Subcutaneous abdominal adipose tissue (tissue), 5 donors: Measurements from ENCODE around the gene FBXO15.

ENCODE experiments used
- H3K27ac ChIP-seq: one replicate; pipeline ENCODE4 v1.7.0; 2013; ENCODE audit warnings: low read depth, mild to moderate bottlenecking, inconsistent platforms, low read length, moderate library complexity
- H3K27me3 ChIP-seq, 5 donors: one replicate each; pipeline ENCODE4 v1.7.0; 2013; ENCODE audit warnings: low read length in 5 of 5, inconsistent platforms in 1 of 5; ENCODE audit not compliant: control insufficient read depth in 5 of 5, insufficient read depth in 4 of 5
- H3K36me3 ChIP-seq, 5 donors: one replicate each; pipeline ENCODE4 v1.7.0; 2013; ENCODE audit warnings: low read length in 5 of 5; ENCODE audit not compliant: control insufficient read depth in 5 of 5, insufficient read depth in 5 of 5
- H3K4me1 ChIP-seq, 5 donors: one replicate each; pipeline ENCODE4 v1.7.0; 2013; ENCODE audit warnings: low read length in 5 of 5, mild to moderate bottlenecking in 3 of 5, moderate library complexity in 1 of 5; ENCODE audit not compliant: control insufficient read depth in 5 of 5, insufficient read depth in 5 of 5
- H3K4me3 ChIP-seq, 5 donors: one replicate each; pipeline ENCODE4 v1.7.0; 2013; ENCODE audit warnings: low read length in 5 of 5, low read depth in 1 of 5
- H3K9ac ChIP-seq, 5 donors: one replicate each; pipeline ENCODE4 v1.7.0; 2013; ENCODE audit warnings: low read length in 5 of 5, mild to moderate bottlenecking in 4 of 5, moderate library complexity in 3 of 5
- H3K9me3 ChIP-seq, 5 donors: one replicate each; pipeline ENCODE4 v1.7.0; 2013; ENCODE audit warnings: low read length in 5 of 5; ENCODE audit not compliant: control insufficient read depth in 5 of 5
- donor health status: healthy.
- donor health status: healthy.
- donor health status: healthy.
- donor health status: healthy.
- donor health status: healthy.

FBXO15 gene

GRCh38 chr18:74142252-74142651, 5.4 kb downstream of the FBXO15 start:
- Histone ChIP-seq H3K4me1 (peaks cover 0 to 5% (median 5%) of the 10 kb centered on the region in 5 donors), H3K9ac (no peak overlapping the region), H3K4me3 (no peak overlapping the region), H3K9me3 (no peaks in the 10 kb centered on the region), H3K27ac (no peak overlapping the region), H3K36me3 (no peaks in the 10 kb centered on the region), H3K27me3 (peaks cover 0 to 9% (median 0%) of the 10 kb centered on the region in 5 donors)

GRCh38 chr18:74141667-74142066, 6.0 kb downstream of the FBXO15 start:
- Histone ChIP-seq H3K27ac (no peak overlapping the region), H3K4me3 (no peak overlapping the region), H3K4me1 (no peaks in the 10 kb centered on the region), H3K27me3 (peaks cover 0 to 9% (median 0%) of the 10 kb centered on the region in 5 donors), H3K36me3 (no peaks in the 10 kb centered on the region), H3K9me3 (no peaks in the 10 kb centered on the region), H3K9ac (no peak overlapping the region)

- no peak overlapping the region for H3K27ac ChIP-seq
- H3K36me3 ChIP-seq = no peaks in the 10 kb centered on the region
- peaks cover 0 to 9% (median 0%) of the 10 kb centered on the region in 5 donors for H3K27me3 ChIP-seq
- no peaks in the 10 kb centered on the region for H3K9me3 ChIP-seq
- no peak overlapping the region for H3K9ac ChIP-seq
- no peaks in the 10 kb centered on the region for H3K4me1 ChIP-seq
- H3K4me3 ChIP-seq = no peak overlapping the region
Measured at GRCh38 chr18:74140582-74140981, 7.1 kb downstream of the FBXO15 start.

- Histone ChIP-seq H3K36me3 (no peaks in the 10 kb centered on the region), H3K4me1 (no peaks in the 10 kb centered on the region), H3K9me3 (no peaks in the 10 kb centered on the region), H3K9ac (no peak overlapping the region), H3K27ac (no peak overlapping the region), H3K27me3 (peaks cover 0 to 9% (median 0%) of the 10 kb centered on the region in 5 donors), H3K4me3 (no peak overlapping the region)
Measured at GRCh38 chr18:74139888-74140287, 7.7 kb downstream of the FBXO15 start.

- Histone ChIP-seq H3K9me3 (no peaks in the 10 kb centered on the region), H3K4me1 (no peaks in the 10 kb centered on the region), H3K27me3 (peaks cover 0 to 9% (median 0%) of the 10 kb centered on the region in 5 donors), H3K27ac (no peak overlapping the region), H3K4me3 (no peak overlapping the region), H3K36me3 (no peaks in the 10 kb centered on the region), H3K9ac (no peak overlapping the region)
Measured at GRCh38 chr18:74139411-74139810, 8.2 kb downstream of the FBXO15 start.

GRCh38 chr18:74137920-74138538, 9.6 kb downstream of the FBXO15 start:
- Histone ChIP-seq H3K4me1 (no peaks in the 10 kb centered on the region), H3K27ac (no peak overlapping the region), H3K9me3 (no peaks in the 10 kb centered on the region), H3K27me3 (peaks cover 0 to 9% (median 0%) of the 10 kb centered on the region in 5 donors), H3K36me3 (no peaks in the 10 kb centered on the region), H3K9ac (no peak overlapping the region), H3K4me3 (no peak overlapping the region)

GRCh38 chr18:74132201-74132600, 15.4 kb downstream of the FBXO15 start:
- H3K27me3 ChIP-seq = no peaks in the 10 kb centered on the region
- no peaks in the 10 kb centered on the region for H3K4me1 ChIP-seq
- H3K27ac ChIP-seq = no peak overlapping the region
- H3K9me3 ChIP-seq = no peaks in the 10 kb centered on the region
- H3K36me3 ChIP-seq = no peaks in the 10 kb centered on the region
- H3K9ac ChIP-seq = no peak overlapping the region
- no peak overlapping the region for H3K4me3 ChIP-seq

- Histone ChIP-seq H3K27ac (no peak overlapping the region), H3K36me3 (no peaks in the 10 kb centered on the region), H3K9ac (no peak overlapping the region), H3K27me3 (no peaks in the 10 kb centered on the region), H3K4me1 (no peaks in the 10 kb centered on the region), H3K4me3 (no peak overlapping the region), H3K9me3 (no peaks in the 10 kb centered on the region)
Measured at GRCh38 chr18:74131124-74131523, 16.5 kb downstream of the FBXO15 start.

GRCh38 chr18:74128159-74128558, 19.5 kb downstream of the FBXO15 start:
- Histone ChIP-seq H3K4me1 (no peaks in the 10 kb centered on the region), H3K27ac (no peak overlapping the region), H3K9me3 (no peaks in the 10 kb centered on the region), H3K9ac (no peak overlapping the region), H3K27me3 (no peaks in the 10 kb centered on the region), H3K36me3 (no peaks in the 10 kb centered on the region), H3K4me3 (no peak overlapping the region)

GRCh38 chr18:74126684-74127655, 20.7 kb downstream of the FBXO15 start:
- no peaks in the 10 kb centered on the region for H3K36me3 ChIP-seq
- H3K4me1 ChIP-seq = no peaks in the 10 kb centered on the region
- H3K4me3 ChIP-seq = no peak overlapping the region
- no peaks in the 10 kb centered on the region for H3K9me3 ChIP-seq
- no peaks in the 10 kb centered on the region for H3K27me3 ChIP-seq
- no peak overlapping the region for H3K9ac ChIP-seq
- H3K27ac ChIP-seq = no peak overlapping the region
